HCT116 (cell line): ENCODE results near the gene ZC3H12C. TPM values are rescaled to one million over a fixed set of nuclear protein-coding genes. Genes with fewer than 3 reads are reported as not detected.

Source experiments
- ATAC-seq: fragments of 200-7000 bp; cut with Tn5 transposase; 2 replicates; pipeline ENCODE4 v1.9.1; 2020; ENCODE audit warnings: mild to moderate bottlenecking, moderate library complexity
- BruUV-seq: library from RNA; stranded (reverse); fragments of 400-500 nt; replicated peaks from 2 replicates; lab custom pipeline; 2021; lab: Mats Ljungman, UMichigan
- CTCF ChIA-PET: fragments of 300-600 bp; sonication (Branson Sonifier 250); formaldehyde crosslinking; loops from one replicate; lab custom pipeline; 2021; ENCODE audit warnings: antibody characterized with exemption; lab: Charles Lee
- POLR2A ChIA-PET: fragments of 300-600, 350-600 bp; sonication (Branson Sonifier 250); formaldehyde crosslinking; loops from one replicate; lab custom pipeline; 2021; ENCODE audit warnings: antibody characterized with exemption; lab: Charles Lee
- RAD21 ChIA-PET, 2 experiments: fragments of 300-600 bp; sonication (Branson Sonifier 250); formaldehyde crosslinking; loops; one replicate each; lab custom pipeline; 2023; ENCODE audit warnings: low total read pairs in 2 of 2; ENCODE audit not compliant: uncharacterized antibody in 2 of 2, unreplicated experiment in 2 of 2, low non-redundant PET in 1 of 2; lab: Charles Lee
- DNase-seq: peaks from one replicate; pipeline ENCODE4 v3.0.0-alpha.2; 2010; ENCODE audit warnings: low read depth, low spot score
- H2AFZ ChIP-seq: fragments of 200-600 bp; shearing (Covaris generic), sonication (generic); 2 replicates; pipeline ENCODE4 v1.6.1; 2017; ENCODE audit warnings: low read depth, mixed run types, mixed read lengths, antibody characterized with exemption, low read length; ENCODE audit not compliant: poor library complexity, severe bottlenecking
- H3K27ac ChIP-seq: 2 replicates; pipeline ENCODE4 v1.5.1; 2012; ENCODE audit warnings: low read depth, low read length
- H3K27me3 ChIP-seq: fragments of 200-600 bp; sonication (generic); 2 replicates; pipeline ENCODE4 v1.6.1; 2016; ENCODE audit warnings: mixed run types, low read length, mixed read lengths; ENCODE audit not compliant: insufficient read depth
- H3K36me3 ChIP-seq, 2 experiments: fragments of 200-500 bp in 1 of 2; fragments of 200-600 bp in 1 of 2; sonication (Bioruptor generic) in 1 of 2; sonication (generic) in 1 of 2; 2 replicates each; pipeline versions ENCODE4 v1.5.1 to v1.6.1; 2014 to 2016; ENCODE audit warnings: low read length in 2 of 2, inconsistent platforms in 1 of 2, mixed read lengths in 1 of 2, mixed run types in 1 of 2; ENCODE audit not compliant: insufficient read depth in 2 of 2, control insufficient read depth in 1 of 2
- H3K4me1 ChIP-seq, 2 experiments: fragments of 200-600 bp in 1 of 2; sonication (generic) in 1 of 2; 2 replicates each; pipeline versions ENCODE4 v1.5.1 to v1.6.1; 2012 to 2017; ENCODE audit warnings: low read length in 2 of 2, inconsistent platforms in 1 of 2, mild to moderate bottlenecking in 1 of 2, mixed read lengths in 1 of 2, mixed run types in 1 of 2, moderate library complexity in 1 of 2; ENCODE audit not compliant: insufficient read depth in 2 of 2, control insufficient read depth in 1 of 2
- H3K4me2 ChIP-seq: fragments of 200-600 bp; sonication (generic); 2 replicates; pipeline ENCODE4 v1.6.1; 2017; ENCODE audit warnings: mixed run types, low read length, mixed read lengths
- H3K4me3 ChIP-seq, 2 experiments: fragments of 200-600 bp in 1 of 2; sonication (generic) in 1 of 2; replicated peaks in 1 of 2; 2 replicates each; pipeline ENCODE4 v1.5.1; 2011 to 2016; ENCODE audit warnings: low read length in 2 of 2, control low read depth in 1 of 2, low read depth in 1 of 2, mild to moderate bottlenecking in 1 of 2, mixed read lengths in 1 of 2, mixed run types in 1 of 2
- H3K79me2 ChIP-seq: fragments of 200-600 bp; sonication (generic); 2 replicates; pipeline ENCODE4 v1.6.1; 2017; ENCODE audit warnings: mild to moderate bottlenecking, mixed run types, low read length, moderate library complexity, mixed read lengths; ENCODE audit not compliant: insufficient read depth
- H3K9ac ChIP-seq: fragments of 200-600 bp; sonication (generic); 2 replicates; pipeline ENCODE4 v1.6.1; 2016; ENCODE audit warnings: low read length, mixed read lengths
- H3K9me2 ChIP-seq: fragments of 200-600 bp; sonication (generic), shearing (Covaris generic); 2 replicates; pipeline ENCODE4 v1.6.1; 2017; ENCODE audit warnings: mixed run types, mild to moderate bottlenecking, moderate library complexity; ENCODE audit not compliant: insufficient read depth
- H3K9me3 ChIP-seq, 2 experiments: fragments of 200-500 bp in 1 of 2; fragments of 200-600 bp in 1 of 2; sonication (Bioruptor generic) in 1 of 2; sonication (generic) in 1 of 2; 2 replicates each; pipeline ENCODE4 v1.6.1; 2014 to 2017; ENCODE audit warnings: low read length in 2 of 2, mixed read lengths in 2 of 2, inconsistent platforms in 1 of 2, low read depth in 1 of 2, mild to moderate bottlenecking in 1 of 2, mixed run types in 1 of 2, moderate library complexity in 1 of 2; ENCODE audit not compliant: control insufficient read depth in 1 of 2, insufficient read depth in 1 of 2
- H4K20me1 ChIP-seq: fragments of 200-600 bp; sonication (generic), shearing (Covaris generic); 2 replicates; pipeline ENCODE4 v1.6.1; 2017; ENCODE audit warnings: mixed run types, mild to moderate bottlenecking, moderate library complexity; ENCODE audit not compliant: insufficient read depth
- ELF1 ChIP-seq: IDR thresholded peaks from 2 replicates; pipeline ENCODE4 v1.6.1; 2012; ENCODE audit warnings: low read depth, borderline replicate concordance
- EZH2phosphoT487 ChIP-seq: fragments of 200-600 bp; IDR thresholded peaks from 2 replicates; pipeline ENCODE4 v1.6.1; 2018; ENCODE audit warnings: antibody characterized with exemption, borderline replicate concordance
- FOSL1 ChIP-seq: IDR thresholded peaks from 2 replicates; pipeline ENCODE4 v1.6.1; 2012; ENCODE audit warnings: low read depth
- JUND ChIP-seq: IDR thresholded peaks from 2 replicates; pipeline ENCODE4 v1.6.1; 2012
- POLR2AphosphoS5 ChIP-seq: IDR thresholded peaks from 2 replicates; pipeline ENCODE4 v1.6.1; 2011; ENCODE audit warnings: mild to moderate bottlenecking, low read depth, low read length, moderate library complexity
- RAD21 ChIP-seq: IDR thresholded peaks from 2 replicates; pipeline ENCODE4 v1.6.1; 2012; ENCODE audit warnings: low read depth, mild to moderate bottlenecking
- SIN3A ChIP-seq: IDR thresholded peaks from 2 replicates; pipeline ENCODE4 v1.6.1; 2012; ENCODE audit warnings: low read depth
- SP1 ChIP-seq: IDR thresholded peaks from 2 replicates; pipeline ENCODE4 v1.6.1; 2012; ENCODE audit warnings: low read depth
- SRF ChIP-seq: IDR thresholded peaks from 2 replicates; pipeline ENCODE4 v1.6.1; 2012; ENCODE audit warnings: low read depth
- TCF7L2 ChIP-seq: IDR thresholded peaks from 2 replicates; pipeline ENCODE4 v1.7.0; 2011; ENCODE audit warnings: borderline replicate concordance, inconsistent platforms; ENCODE audit not compliant: insufficient read depth, insufficient read length; ENCODE audit errors: extremely low read depth
- YY1 ChIP-seq: IDR thresholded peaks from 2 replicates; pipeline ENCODE4 v1.6.1; 2011; ENCODE audit warnings: low read length, low read depth, moderate library complexity, mild to moderate bottlenecking; ENCODE audit not compliant: insufficient replicate concordance; ENCODE audit errors: extremely low read depth
- ZFX ChIP-seq: fragments of 450-650 bp; IDR thresholded peaks from 2 replicates; pipeline ENCODE4 v1.6.1; 2017
- ZNF274 ChIP-seq: fragments of 200-500 bp; sonication (Bioruptor generic); IDR thresholded peaks from 2 replicates; pipeline ENCODE4 v1.6.1; 2014; ENCODE audit warnings: mild to moderate bottlenecking, low read depth, low read length, inconsistent platforms
- intact Hi-C: fragments of 100-400 bp; cut with micrococcal nuclease; formaldehyde crosslinking; loops from 2 replicates; pipeline ENCODE4 v1.10.0; 2022
- total RNA-seq: library from RNA; stranded (reverse); gene quantifications from one replicate; pipeline ENCODE4 v1.2.1, GENCODE V29; 2021; ENCODE audit not compliant: unreplicated experiment
- TF ChIP-seq, protein P1 (sequence below), 3 experiments: fragments of 200-600 bp in 1 of 3; sonication (generic) in 1 of 3; IDR thresholded peaks in 2 of 3; conservative IDR thresholded peaks in 1 of 3; 2 replicates each; pipeline ENCODE4 v1.5.1; 2012 to 2017; ENCODE audit warnings: low read depth in 2 of 3, low read length in 2 of 3, antibody characterized with exemption in 1 of 3, borderline replicate concordance in 1 of 3, control low read depth in 1 of 3, mild to moderate bottlenecking in 1 of 3, mixed read lengths in 1 of 3, mixed run types in 1 of 3, moderate library complexity in 1 of 3; ENCODE audit not compliant: insufficient read depth in 1 of 3

Gene ZC3H12C
- total RNA-seq, 1 experiment from 2014 or later, result 10.2 TPM

GRCh38 chr11:110160437-110160836 lies 67.2 kb downstream of the ZC3H12C start:
- H2AFZ ChIP-seq, result no peak overlapping the region
- no TSS peak for BruUV-seq
- no peak for TF ChIP-seq SIN3A
- TF ChIP-seq ELF1, result no peak
- TF ChIP-seq, protein P1, sequence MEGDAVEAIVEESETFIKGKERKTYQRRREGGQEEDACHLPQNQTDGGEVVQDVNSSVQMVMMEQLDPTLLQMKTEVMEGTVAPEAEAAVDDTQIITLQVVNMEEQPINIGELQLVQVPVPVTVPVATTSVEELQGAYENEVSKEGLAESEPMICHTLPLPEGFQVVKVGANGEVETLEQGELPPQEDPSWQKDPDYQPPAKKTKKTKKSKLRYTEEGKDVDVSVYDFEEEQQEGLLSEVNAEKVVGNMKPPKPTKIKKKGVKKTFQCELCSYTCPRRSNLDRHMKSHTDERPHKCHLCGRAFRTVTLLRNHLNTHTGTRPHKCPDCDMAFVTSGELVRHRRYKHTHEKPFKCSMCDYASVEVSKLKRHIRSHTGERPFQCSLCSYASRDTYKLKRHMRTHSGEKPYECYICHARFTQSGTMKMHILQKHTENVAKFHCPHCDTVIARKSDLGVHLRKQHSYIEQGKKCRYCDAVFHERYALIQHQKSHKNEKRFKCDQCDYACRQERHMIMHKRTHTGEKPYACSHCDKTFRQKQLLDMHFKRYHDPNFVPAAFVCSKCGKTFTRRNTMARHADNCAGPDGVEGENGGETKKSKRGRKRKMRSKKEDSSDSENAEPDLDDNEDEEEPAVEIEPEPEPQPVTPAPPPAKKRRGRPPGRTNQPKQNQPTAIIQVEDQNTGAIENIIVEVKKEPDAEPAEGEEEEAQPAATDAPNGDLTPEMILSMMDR (IDR thresholded peaks at IDR 0.05 in 2 of 3, conservative IDR thresholded peaks at IDR 0.05 in 1 of 3; ENCODE audit: borderline replicate concordance in 1 of 3, insufficient read depth in 1 of 3, low read depth in 2 of 3, low read length in 2 of 3), result no peak
- no peak for TF ChIP-seq JUND
- TF ChIP-seq ZNF274, result no peak
- TF ChIP-seq YY1, result no peak
- TF ChIP-seq SP1, result no peak
- TF ChIP-seq ZFX, result no peak
- no peak for TF ChIP-seq FOSL1
- no peak for TF ChIP-seq EZH2phosphoT487
- TF ChIP-seq RAD21, result no peak
- TF ChIP-seq POLR2AphosphoS5, result no peak
- TF ChIP-seq TCF7L2, result no peak
- no peak for TF ChIP-seq SRF
- ChIA-PET CTCF (interaction anchor here (0.9 kb wide), 1 partner anchor 221 kb away, joined by 4 read pairs; no protein-coding TSS in a partner anchor), POLR2A (no interaction called here), RAD21 (no interaction called here)
- no peaks in the 10 kb centered on the region for H3K79me2 ChIP-seq
- no peaks in the 10 kb centered on the region for H3K27me3 ChIP-seq
- peaks cover 3 to 8% of the 10 kb centered on the region in 2 experiments; a peak in 1 of 4 replicates for H3K36me3 ChIP-seq
- no peaks in the 10 kb centered on the region for H3K4me1 ChIP-seq
- intact Hi-C loops, result no loop called here
- H3K4me3 ChIP-seq, result no peak overlapping the region
- ATAC-seq, result no peak
- no peaks in the 10 kb centered on the region for H4K20me1 ChIP-seq
- DNase-seq, result no peak
- no peak overlapping the region for H3K9ac ChIP-seq
- no peaks in the 10 kb centered on the region for H3K9me2 ChIP-seq
- no peaks in the 10 kb centered on the region for H3K9me3 ChIP-seq
- H3K27ac ChIP-seq, result no peak overlapping the region
- no peak overlapping the region for H3K4me2 ChIP-seq
